IMR-90 (cell line): ENCODE measurements around the gene TRIM42.

Experiments
- BHLHE40 ChIP-seq: fragments of 150-350 bp; IDR thresholded peaks from 2 replicates; pipeline ENCODE4 v1.6.1; 2016; ENCODE audit warnings: mild to moderate bottlenecking, low read depth, low read length
- CHD1 ChIP-seq: IDR thresholded peaks from 2 replicates; pipeline ENCODE4 v1.6.1; 2012; ENCODE audit warnings: low read depth, low read length, improper control_type of control experiment
- CTCF ChIP-seq: conservative IDR thresholded peaks from 2 replicates; pipeline ENCODE4 v1.5.1; 2012; ENCODE audit warnings: mild to moderate bottlenecking, low read depth, low read length, improper control_type of control experiment
- FOS ChIP-seq: fragments of 150-350 bp; IDR thresholded peaks from 2 replicates; pipeline ENCODE4 v1.6.1; 2016; ENCODE audit warnings: low read depth, low read length
- MAZ ChIP-seq: IDR thresholded peaks from 2 replicates; pipeline ENCODE4 v1.6.1; 2012; ENCODE audit warnings: low read depth, mild to moderate bottlenecking, low read length, improper control_type of control experiment, moderate library complexity, borderline replicate concordance
- MXI1 ChIP-seq: IDR thresholded peaks from 2 replicates; pipeline ENCODE4 v1.6.1; 2012; ENCODE audit warnings: low read depth, mild to moderate bottlenecking, low read length, moderate library complexity, borderline replicate concordance
- POLR2A ChIP-seq: IDR thresholded peaks from 2 replicates; pipeline ENCODE4 v1.6.1; 2012; ENCODE audit warnings: mild to moderate bottlenecking, low read depth, low read length
- RCOR1 ChIP-seq: IDR thresholded peaks from 2 replicates; pipeline ENCODE4 v1.6.1; 2012; ENCODE audit warnings: mild to moderate bottlenecking, low read length, improper control_type of control experiment; ENCODE audit not compliant: insufficient replicate concordance
- SMC3 ChIP-seq: fragments of 150-350 bp; IDR thresholded peaks from 2 replicates; pipeline ENCODE4 v1.6.1; 2016; ENCODE audit warnings: low read depth, mild to moderate bottlenecking, antibody characterized with exemption, low read length, moderate library complexity
- USF2 ChIP-seq: fragments of 150-350 bp; IDR thresholded peaks from 2 replicates; pipeline ENCODE4 v1.6.1; 2017; ENCODE audit warnings: mild to moderate bottlenecking, antibody characterized with exemption, low read length, low read depth

GRCh38 chr3:140708815-140709214 is 31.0 kb downstream of the TRIM42 start:
- TF ChIP-seq CTCF (no peak), RCOR1 (no peak), POLR2A (no peak), CHD1 (no peak), MXI1 (no peak), BHLHE40 (no peak), SMC3 (no peak), FOS (no peak), MAZ (no peak), USF2 (no peak)
